ENCODE results near the gene ANAPC15. TPM values are rescaled to one million over a fixed set of nuclear protein-coding genes. Genes with fewer than 3 reads are reported as not detected.

The ANAPC15 gene
- total RNA-seq, 3 donors from 2014 or later, result 12.1 to 22.4 (median 21.4) TPM

DNA sequence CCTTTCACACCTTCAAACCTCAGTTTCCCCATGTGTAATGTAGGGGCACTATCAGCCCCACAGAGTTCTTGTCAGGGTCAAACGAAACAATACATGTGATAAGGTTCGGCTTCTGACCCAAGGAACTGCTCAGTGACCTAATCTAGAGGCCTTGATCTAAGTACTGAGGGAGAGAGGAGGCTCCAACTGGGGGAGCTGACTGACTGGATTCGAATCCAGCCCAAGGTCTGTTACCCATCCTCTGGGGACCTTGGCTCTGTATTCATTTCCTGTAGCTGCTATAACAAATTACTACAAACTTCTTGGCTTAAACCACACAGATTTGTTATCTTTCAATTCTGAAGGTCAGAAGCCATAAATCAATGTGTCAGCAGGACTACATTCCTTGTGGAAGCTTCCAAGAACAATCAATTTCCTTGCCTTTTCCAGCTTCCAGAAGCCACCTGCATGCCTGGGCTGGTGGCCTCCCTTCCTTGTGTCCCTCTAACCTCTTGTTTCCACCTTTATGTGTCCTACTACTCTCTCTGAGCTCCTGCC lies 10.7 kb upstream of the ANAPC15 start:
- H3K27ac ChIP-seq, result no peak overlapping the region
- H3K4me3 ChIP-seq, result no peak overlapping the region
- DNase-seq (ENCODE audit: low spot score in 2 of 2), result no peak
- no peaks in the 10 kb centered on the region for H3K36me3 ChIP-seq
- H3K27me3 ChIP-seq, result no peaks in the 10 kb centered on the region
- intact Hi-C loops (cut with DNase I; ENCODE audit: low total_unique reads), result no loop called here
- no peaks in the 10 kb centered on the region for H3K4me1 ChIP-seq
- H3K9me3 ChIP-seq, result no peaks in the 10 kb centered on the region
- TF ChIP-seq POLR2AphosphoS5 (IDR thresholded peaks at IDR 0.05) (no peak), POLR2A (IDR thresholded peaks at IDR 0.05) (no peak), CTCF (IDR thresholded peaks at IDR 0.05) (no peak)

DNA sequence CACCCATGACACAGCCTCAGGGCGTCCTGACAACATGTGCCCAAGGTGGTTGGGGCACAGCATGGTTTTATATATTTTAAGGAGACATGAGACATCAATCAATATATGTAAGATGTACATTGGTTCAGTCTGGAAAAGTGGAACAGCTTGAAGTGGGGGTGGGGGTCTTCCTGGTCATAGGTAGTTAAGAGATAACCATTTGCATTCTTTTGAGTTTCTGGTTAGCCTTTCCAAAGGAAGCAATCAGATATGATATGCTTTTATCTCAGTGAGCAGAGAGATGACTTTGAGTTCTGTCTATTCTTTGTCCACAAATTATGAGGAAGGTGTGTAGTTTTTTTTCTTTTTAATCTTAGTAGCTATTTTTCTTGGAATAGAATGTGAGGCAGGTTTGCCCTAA lies 10.1 kb upstream of the ANAPC15 start:
- Histone ChIP-seq H3K36me3 (no peaks in the 10 kb centered on the region), H3K4me3 (no peak overlapping the region), H3K4me1 (no peaks in the 10 kb centered on the region), H3K27ac (no peak overlapping the region), H3K9me3 (no peaks in the 10 kb centered on the region), H3K27me3 (no peaks in the 10 kb centered on the region)
- no peak for DNase-seq (ENCODE audit: low spot score in 2 of 2)
- TF ChIP-seq POLR2A (IDR thresholded peaks at IDR 0.05), result no peak
- no peak for TF ChIP-seq CTCF (IDR thresholded peaks at IDR 0.05)
- no peak for TF ChIP-seq POLR2AphosphoS5 (IDR thresholded peaks at IDR 0.05)
- intact Hi-C loops (cut with DNase I; ENCODE audit: low total_unique reads), result no loop called here

- Histone ChIP-seq H3K9me3 (no peaks in the 10 kb centered on the region), H3K4me1 (no peaks in the 10 kb centered on the region), H3K4me3 (no peak overlapping the region), H3K36me3 (no peaks in the 10 kb centered on the region), H3K27ac (no peak overlapping the region), H3K27me3 (no peaks in the 10 kb centered on the region)
- no peak for DNase-seq (ENCODE audit: low spot score in 2 of 2)
- intact Hi-C loops (cut with DNase I; ENCODE audit: low total_unique reads), result no loop called here
- TF ChIP-seq CTCF (IDR thresholded peaks at IDR 0.05) (no peak), POLR2A (IDR thresholded peaks at IDR 0.05) (no peak), POLR2AphosphoS5 (IDR thresholded peaks at IDR 0.05) (no peak)
These were observed 8.4 kb upstream of the ANAPC15 start for GRCh38 chr11:72120930-72121329.

GRCh38 chr11:72119198-72119597 lies 6.7 kb upstream of the ANAPC15 start:
- no peaks in the 10 kb centered on the region for H3K9me3 ChIP-seq
- no peak overlapping the region for H3K27ac ChIP-seq
- no peak for TF ChIP-seq POLR2AphosphoS5 (IDR thresholded peaks at IDR 0.05)
- no peak for TF ChIP-seq CTCF (IDR thresholded peaks at IDR 0.05)
- TF ChIP-seq POLR2A (IDR thresholded peaks at IDR 0.05), result no peak
- DNase-seq (ENCODE audit: low spot score in 2 of 2), result no peak
- no peaks in the 10 kb centered on the region for H3K36me3 ChIP-seq
- H3K4me3 ChIP-seq, result no peak overlapping the region
- no peaks in the 10 kb centered on the region for H3K27me3 ChIP-seq
- H3K4me1 ChIP-seq, result no peaks in the 10 kb centered on the region
- intact Hi-C loops (cut with DNase I; ENCODE audit: low total_unique reads), result no loop called here

GRCh38 chr11:72116019-72116755 lies 3.7 kb upstream of the ANAPC15 start:
- no peaks in the 10 kb centered on the region for H3K36me3 ChIP-seq
- no peak for DNase-seq (ENCODE audit: low spot score in 2 of 2)
- no peak overlapping the region for H3K4me3 ChIP-seq
- intact Hi-C loops (cut with DNase I; ENCODE audit: low total_unique reads), result no loop called here
- H3K27ac ChIP-seq, result no peak overlapping the region
- H3K4me1 ChIP-seq, result peaks cover 0 to 6% of the 10 kb centered on the region in 2 donors
- no peak for TF ChIP-seq CTCF (IDR thresholded peaks at IDR 0.05)
- no peak for TF ChIP-seq POLR2AphosphoS5 (IDR thresholded peaks at IDR 0.05)
- TF ChIP-seq POLR2A (IDR thresholded peaks at IDR 0.05), result no peak
- H3K27me3 ChIP-seq, result no peaks in the 10 kb centered on the region
- no peaks in the 10 kb centered on the region for H3K9me3 ChIP-seq
